Activated naive CD8-positive, alpha-beta T cell treated with anti-CD3 and anti-CD28 coated beads for 36 hours (primary cell): Measurements from ENCODE around the gene RPL31. TPM values are rescaled to one million over a fixed set of nuclear protein-coding genes. Genes with fewer than 3 reads are reported as not detected.

ENCODE experiments used
- DNase-seq: peaks from one replicate; pipeline ENCODE4 v3.0.0; 2021
- H3K27ac Mint-ChIP-seq: one replicate; pipeline ENCODE4 v1.8.0; 2022; ENCODE audit warnings: mild to moderate bottlenecking, moderate library complexity, mixed read lengths
- H3K27me3 Mint-ChIP-seq: one replicate; pipeline ENCODE4 v1.8.0; 2022; ENCODE audit warnings: mild to moderate bottlenecking, mixed read lengths
- H3K36me3 Mint-ChIP-seq: one replicate; pipeline ENCODE4 v1.8.0; 2021; ENCODE audit warnings: mild to moderate bottlenecking, mixed read lengths
- H3K4me1 Mint-ChIP-seq: one replicate; pipeline ENCODE4 v1.8.0; 2021; ENCODE audit warnings: mixed read lengths
- H3K4me3 Mint-ChIP-seq: one replicate; pipeline ENCODE4 v1.8.0; 2022; ENCODE audit warnings: mild to moderate bottlenecking, moderate library complexity, mixed read lengths
- H3K9me3 Mint-ChIP-seq: one replicate; pipeline ENCODE4 v1.8.0; 2022; ENCODE audit warnings: mixed read lengths
- total RNA-seq, 2 experiments: library from RNA; stranded (reverse); gene quantifications; one replicate each; pipeline ENCODE4 v1.2.3, GENCODE V29; 2021

RPL31 gene
- total RNA-seq, 2 experiments from 2014 or later, result 1,614 to 1,628 TPM

- H3K9me3 Mint-ChIP-seq, result no peaks in the 10 kb centered on the region
- H3K36me3 Mint-ChIP-seq, result no peaks in the 10 kb centered on the region
- H3K4me1 Mint-ChIP-seq, result peaks cover 3% of the 10 kb centered on the region
- H3K27ac Mint-ChIP-seq, result no peak overlapping the region
- H3K27me3 Mint-ChIP-seq, result no peaks in the 10 kb centered on the region
- DNase-seq, result no peak
- no peak overlapping the region for H3K4me3 Mint-ChIP-seq
These were observed 34.4 kb upstream of the RPL31 start for GRCh38 chr2:100967716-100968115.

- Mint-ChIP-seq H3K4me3 (no peak overlapping the region), H3K9me3 (no peaks in the 10 kb centered on the region), H3K27ac (no peak overlapping the region), H3K36me3 (no peaks in the 10 kb centered on the region), H3K27me3 (no peaks in the 10 kb centered on the region), H3K4me1 (peaks cover 3% of the 10 kb centered on the region)
- no peak for DNase-seq
These were observed 33.6 kb upstream of the RPL31 start for GRCh38 chr2:100968146-100969145.

GRCh38 chr2:100969998-100970397, 32.1 kb upstream of the RPL31 start:
- H3K4me3 Mint-ChIP-seq, result no peak overlapping the region
- H3K36me3 Mint-ChIP-seq, result no peaks in the 10 kb centered on the region
- no peaks in the 10 kb centered on the region for H3K9me3 Mint-ChIP-seq
- no peaks in the 10 kb centered on the region for H3K27me3 Mint-ChIP-seq
- no peaks in the 10 kb centered on the region for H3K4me1 Mint-ChIP-seq
- DNase-seq, result no peak
- no peak overlapping the region for H3K27ac Mint-ChIP-seq

- H3K4me1 Mint-ChIP-seq, result no peaks in the 10 kb centered on the region
- H3K27me3 Mint-ChIP-seq, result no peaks in the 10 kb centered on the region
- no peaks in the 10 kb centered on the region for H3K9me3 Mint-ChIP-seq
- no peaks in the 10 kb centered on the region for H3K36me3 Mint-ChIP-seq
- H3K27ac Mint-ChIP-seq, result no peak overlapping the region
- DNase-seq, result no peak
- no peak overlapping the region for H3K4me3 Mint-ChIP-seq
These were observed 30.9 kb upstream of the RPL31 start for GRCh38 chr2:100971221-100971620.

GRCh38 chr2:100972452-100972851, 29.6 kb upstream of the RPL31 start:
- H3K36me3 Mint-ChIP-seq, result no peaks in the 10 kb centered on the region

GRCh38 chr2:100974712-100975520, 27.2 kb upstream of the RPL31 start:
- Mint-ChIP-seq H3K27ac (no peak overlapping the region), H3K27me3 (no peaks in the 10 kb centered on the region), H3K9me3 (no peaks in the 10 kb centered on the region), H3K36me3 (no peaks in the 10 kb centered on the region), H3K4me3 (no peak overlapping the region), H3K4me1 (no peaks in the 10 kb centered on the region)
- no peak for DNase-seq

More at GRCh38 chr2:100972452-100972851, 29.6 kb upstream of the RPL31 start:
- Mint-ChIP-seq H3K9me3 (no peaks in the 10 kb centered on the region), H3K4me1 (no peaks in the 10 kb centered on the region), H3K27me3 (no peaks in the 10 kb centered on the region), H3K27ac (no peak overlapping the region), H3K4me3 (no peak overlapping the region)
- no peak for DNase-seq

GRCh38 chr2:100975521-100975785, 26.6 kb upstream of the RPL31 start:
- Mint-ChIP-seq H3K4me3 (no peak overlapping the region), H3K9me3 (no peaks in the 10 kb centered on the region), H3K4me1 (no peaks in the 10 kb centered on the region), H3K27ac (no peak overlapping the region), H3K36me3 (no peaks in the 10 kb centered on the region), H3K27me3 (no peaks in the 10 kb centered on the region)
- DNase-seq, result no peak

GRCh38 chr2:100976061-100976460, 26.0 kb upstream of the RPL31 start:
- H3K27me3 Mint-ChIP-seq, result no peaks in the 10 kb centered on the region
- no peaks in the 10 kb centered on the region for H3K9me3 Mint-ChIP-seq
- no peak overlapping the region for H3K4me3 Mint-ChIP-seq
- H3K27ac Mint-ChIP-seq, result no peak overlapping the region
- no peaks in the 10 kb centered on the region for H3K4me1 Mint-ChIP-seq
- no peak for DNase-seq
- H3K36me3 Mint-ChIP-seq, result no peaks in the 10 kb centered on the region

- Mint-ChIP-seq H3K4me1 (no peaks in the 10 kb centered on the region), H3K9me3 (no peaks in the 10 kb centered on the region), H3K4me3 (no peak overlapping the region), H3K36me3 (no peaks in the 10 kb centered on the region), H3K27me3 (no peaks in the 10 kb centered on the region), H3K27ac (no peak overlapping the region)
- DNase-seq, result no peak
These were observed 25.3 kb upstream of the RPL31 start for GRCh38 chr2:100976645-100977391.

- H3K27me3 Mint-ChIP-seq, result no peaks in the 10 kb centered on the region
- DNase-seq, result no peak
- no peaks in the 10 kb centered on the region for H3K9me3 Mint-ChIP-seq
- H3K36me3 Mint-ChIP-seq, result no peaks in the 10 kb centered on the region
- no peak overlapping the region for H3K4me3 Mint-ChIP-seq
- H3K4me1 Mint-ChIP-seq, result no peaks in the 10 kb centered on the region
- H3K27ac Mint-ChIP-seq, result no peak overlapping the region
These were observed 24.6 kb upstream of the RPL31 start for GRCh38 chr2:100977511-100977910.

GRCh38 chr2:100978582-100979191, 23.4 kb upstream of the RPL31 start:
- no peaks in the 10 kb centered on the region for H3K27me3 Mint-ChIP-seq
- no peaks in the 10 kb centered on the region for H3K9me3 Mint-ChIP-seq
- DNase-seq, result no peak
- peaks cover 2% of the 10 kb centered on the region for H3K4me1 Mint-ChIP-seq
- no peak overlapping the region for H3K27ac Mint-ChIP-seq
- no peaks in the 10 kb centered on the region for H3K36me3 Mint-ChIP-seq
- H3K4me3 Mint-ChIP-seq, result no peak overlapping the region

- H3K27me3 Mint-ChIP-seq, result no peaks in the 10 kb centered on the region
- H3K4me1 Mint-ChIP-seq, result peaks cover 3% of the 10 kb centered on the region
- no peaks in the 10 kb centered on the region for H3K36me3 Mint-ChIP-seq
These were observed 22.0 kb upstream of the RPL31 start for GRCh38 chr2:100980046-100980445.

GRCh38 chr2:100981011-100981410, 21.1 kb upstream of the RPL31 start:
- no peaks in the 10 kb centered on the region for H3K27me3 Mint-ChIP-seq

More at GRCh38 chr2:100980046-100980445, 22.0 kb upstream of the RPL31 start:
- Mint-ChIP-seq H3K9me3 (no peaks in the 10 kb centered on the region), H3K4me3 (no peak overlapping the region), H3K27ac (no peak overlapping the region)
- DNase-seq, result no peak

GRCh38 chr2:100982431-100982861, 19.6 kb upstream of the RPL31 start:
- H3K9me3 Mint-ChIP-seq, result no peaks in the 10 kb centered on the region
- H3K4me3 Mint-ChIP-seq, result no peak overlapping the region
- H3K27me3 Mint-ChIP-seq, result no peaks in the 10 kb centered on the region
- peaks cover 3% of the 10 kb centered on the region for H3K4me1 Mint-ChIP-seq
- no peak overlapping the region for H3K27ac Mint-ChIP-seq
- no peaks in the 10 kb centered on the region for H3K36me3 Mint-ChIP-seq
- no peak for DNase-seq

More at GRCh38 chr2:100981011-100981410, 21.1 kb upstream of the RPL31 start:
- DNase-seq, result no peak
- Mint-ChIP-seq H3K36me3 (no peaks in the 10 kb centered on the region), H3K27ac (no peak overlapping the region), H3K4me1 (peaks cover 3% of the 10 kb centered on the region), H3K9me3 (no peaks in the 10 kb centered on the region), H3K4me3 (no peak overlapping the region)
